ENCODE results near the gene CTSZ.
A peak's percentile ranks its signal among the peaks of the same experiment; 100 is the strongest.
"Not testable (repeated sequence)": the region's sequence is repeated elsewhere in the genome, so short reads cannot be mapped to it uniquely, and the experiment has no call there.

The CTSZ gene

DNA sequence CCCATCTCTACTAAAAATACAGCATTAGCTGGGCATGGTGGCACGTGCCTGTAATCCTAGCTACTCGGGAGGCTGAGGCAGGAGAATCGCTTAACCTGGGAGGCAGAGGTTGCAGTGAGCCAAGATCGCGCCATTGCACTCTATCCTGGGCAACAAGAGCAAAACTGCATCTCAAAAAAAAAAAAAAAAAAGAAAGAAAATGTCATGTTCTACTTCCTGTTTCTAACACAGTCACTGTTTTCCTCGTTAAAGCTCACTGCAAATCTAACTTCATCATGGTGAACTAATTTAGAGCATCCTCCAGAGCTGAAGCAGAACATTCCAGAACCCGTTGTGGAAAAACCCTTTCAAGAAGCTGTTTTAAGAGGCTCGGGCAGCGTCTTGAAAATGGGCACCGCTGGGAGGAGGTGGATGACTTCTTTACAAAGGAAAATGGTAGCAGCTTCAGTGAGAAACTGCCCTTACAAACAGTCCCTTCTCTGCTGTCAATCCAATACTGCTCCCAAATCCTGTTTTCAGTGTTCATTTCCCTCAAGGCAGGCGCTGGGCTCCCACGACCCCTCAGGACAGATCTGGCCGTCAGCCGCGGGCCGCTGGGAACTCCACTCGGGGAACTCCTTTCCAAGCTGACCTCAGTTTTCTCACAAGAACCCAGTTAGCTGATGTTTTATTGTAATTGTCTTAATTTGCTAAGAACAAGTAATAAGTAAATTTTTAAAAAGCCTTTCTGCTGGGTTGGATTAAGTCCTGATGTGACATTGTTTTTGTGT is 12.5 kb downstream of the CTSZ start:
- no peak for DNase-seq

GRCh38 chr20:58993332-58994248 is 13.5 kb downstream of the CTSZ start:
- no peak for DNase-seq

- no peak for DNase-seq
Measured at GRCh38 chr20:58992911-58993310, 14.1 kb downstream of the CTSZ start.

- no peak for DNase-seq
Measured at GRCh38 chr20:58991715-58992114, 15.3 kb downstream of the CTSZ start.

GRCh38 chr20:58990651-58991445 is 16.2 kb downstream of the CTSZ start:
- DNase-seq, result no peak

DNA sequence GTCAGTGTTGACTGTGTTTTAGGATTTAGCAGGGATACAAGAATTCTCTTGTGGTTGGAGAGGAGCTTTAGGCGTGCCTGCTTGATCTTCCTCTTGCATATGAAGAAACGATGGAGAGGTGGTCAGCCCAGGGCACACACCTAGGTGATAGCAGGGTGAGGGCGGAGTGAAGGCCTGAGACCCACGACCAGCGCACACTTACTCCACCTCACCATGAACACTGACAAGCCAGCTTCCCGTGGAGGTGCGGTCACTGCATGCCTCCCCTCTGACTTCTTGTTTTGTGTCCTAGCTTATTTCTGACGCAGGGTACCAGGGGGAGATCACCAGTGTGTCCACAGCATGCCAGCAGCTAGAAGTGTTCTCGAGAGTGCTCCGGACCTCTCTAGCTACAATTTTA is 17.9 kb downstream of the CTSZ start:
- DNase-seq, result no peak

DNA sequence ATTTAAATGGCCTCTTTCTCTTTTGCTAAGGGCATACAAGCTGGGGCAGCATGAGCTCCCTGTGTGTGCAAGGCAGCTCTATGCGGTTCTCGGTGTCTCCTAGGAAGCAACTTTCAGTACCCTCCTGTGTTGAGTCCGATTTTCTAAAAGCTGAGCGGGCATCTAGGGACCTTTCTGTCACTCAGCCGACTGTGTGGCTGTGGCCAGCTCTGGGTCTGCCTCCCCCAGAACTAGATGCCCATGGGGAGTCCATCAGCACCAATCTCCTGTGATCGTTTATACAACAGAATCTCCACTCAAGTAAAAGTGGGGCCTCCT is 18.5 kb downstream of the CTSZ start:
- DNase-seq, result no peak

GRCh38 chr20:58987790-58988564 is 19.1 kb downstream of the CTSZ start:
- DNase-seq, result no peak

GRCh38 chr20:58986968-58987517 is 20.0 kb downstream of the CTSZ start:
- no peak for DNase-seq

GRCh38 chr20:58986286-58986967 is 20.6 kb downstream of the CTSZ start:
- DNase-seq, result no peak

DNA sequence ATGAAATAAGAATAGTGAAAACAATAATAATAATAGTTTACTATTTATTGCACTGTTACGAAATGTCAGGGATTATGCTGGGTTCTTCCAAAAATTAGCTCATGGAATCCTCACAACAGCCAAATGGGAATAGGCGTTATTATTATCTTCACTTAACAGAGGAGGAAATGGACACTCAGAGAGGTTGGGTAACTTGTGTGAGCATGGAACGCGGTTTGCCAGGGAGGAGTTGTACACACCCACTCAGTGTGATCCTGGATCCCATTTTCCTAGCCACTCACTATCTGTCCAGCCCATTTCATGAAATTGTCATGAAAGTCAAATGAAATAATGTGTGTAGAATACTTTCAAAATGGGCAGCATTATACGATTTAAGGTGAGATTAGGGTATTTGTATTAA is 21.4 kb downstream of the CTSZ start:
- no peak for DNase-seq

- no peak for DNase-seq
Measured at GRCh38 chr20:58984691-58985090, 22.4 kb downstream of the CTSZ start.

DNA sequence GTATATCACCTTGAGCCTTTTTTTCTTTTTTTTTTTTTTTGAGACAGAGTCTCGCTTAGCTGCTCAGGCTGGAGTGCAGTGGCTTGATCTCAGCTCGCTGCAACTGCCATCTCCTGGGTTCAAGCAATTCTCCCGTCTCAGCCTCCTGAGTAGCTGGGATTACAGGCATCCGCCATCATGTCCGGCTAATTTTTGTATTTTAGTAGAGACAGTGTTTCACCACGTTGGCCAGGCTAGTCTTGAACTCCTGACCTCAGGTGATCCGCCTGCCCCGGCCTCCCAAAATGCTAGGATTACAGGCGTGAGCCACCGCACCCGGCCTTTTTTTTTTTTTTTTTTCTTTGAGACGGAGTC is 24.0 kb downstream of the CTSZ start:
- DNase-seq, result not testable (repeated sequence)

DNA sequence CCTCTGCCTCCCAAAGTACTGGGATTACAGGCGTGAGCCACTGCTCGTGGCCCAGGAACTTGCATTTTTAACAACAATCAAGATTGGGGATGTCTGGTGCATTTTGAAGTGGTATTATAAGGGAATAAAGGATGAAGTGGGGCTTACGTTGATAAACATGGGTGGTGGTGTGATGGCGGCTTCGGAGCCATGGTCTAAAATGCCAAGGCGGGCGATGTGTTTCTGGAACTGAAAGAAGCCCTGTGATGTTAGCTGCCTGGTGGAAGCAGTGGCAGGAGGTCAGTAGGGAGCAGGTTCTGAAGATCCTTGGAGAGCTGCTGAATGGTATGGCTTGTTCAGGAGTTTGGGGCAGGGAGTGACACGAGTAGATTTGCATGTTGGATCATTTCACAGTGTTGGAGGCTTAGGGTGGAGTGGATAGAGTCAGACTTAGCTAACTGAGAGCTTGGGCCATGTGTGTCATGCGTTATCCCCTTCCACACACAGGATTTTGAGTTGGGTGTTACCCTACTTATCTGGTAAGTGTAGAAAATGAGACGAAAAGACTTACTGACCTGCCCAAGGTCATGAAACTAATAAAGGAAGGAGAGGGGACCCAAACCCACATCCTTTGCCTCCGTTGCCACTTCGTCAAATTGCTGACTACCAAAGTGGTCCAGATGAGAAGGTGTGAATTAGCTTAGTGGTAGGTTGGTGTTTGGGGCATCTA is 24.5 kb downstream of the CTSZ start:
- no peak for DNase-seq

DNA sequence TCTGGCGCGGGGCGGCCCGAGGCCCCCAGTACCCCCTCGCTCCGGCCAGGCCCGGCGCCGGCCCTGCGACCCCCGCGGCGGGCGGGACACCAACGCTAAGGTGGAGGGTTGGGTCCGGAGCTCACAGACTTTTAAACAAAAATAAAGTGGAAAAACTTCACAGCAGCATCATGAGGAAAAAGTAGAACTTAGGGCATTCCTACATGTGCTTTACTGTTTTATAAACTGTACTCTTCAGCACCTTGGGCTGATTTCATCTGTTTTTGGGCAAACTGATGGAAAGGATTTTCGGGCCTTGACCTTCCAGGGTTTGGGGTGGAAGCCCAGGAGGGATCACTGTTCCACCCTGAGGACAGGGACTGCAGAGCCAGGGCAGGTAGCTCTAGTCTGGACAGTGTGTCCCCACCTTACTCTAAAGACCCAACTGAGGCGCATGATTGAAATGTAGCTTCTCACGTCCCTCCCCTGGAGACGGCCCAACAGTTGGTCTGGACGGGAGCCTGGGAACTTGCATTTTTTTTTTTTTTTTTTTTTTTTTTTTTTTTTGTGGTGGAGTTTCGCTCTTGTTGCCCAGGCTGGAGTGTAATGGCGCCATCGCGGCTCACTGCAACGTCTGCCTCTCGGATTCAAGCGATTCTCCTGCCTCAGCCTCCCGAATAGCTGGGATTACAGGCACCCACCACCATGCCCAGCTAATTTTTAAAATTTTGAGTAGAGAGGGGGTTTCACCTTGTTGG is 25.3 kb downstream of the CTSZ start:
- DNase-seq, result no peak

- peak; percentile 89 to 91 for DNase-seq
Measured at GRCh38 chr20:58980711-58981627, 26.1 kb downstream of the CTSZ start, which contains the start of gene NELFCD. Gene NELFCD, plus strand, starts transcription at chr20:58981256. Its CDS starts 54 bp downstream, at chr20:58981310.

DNA sequence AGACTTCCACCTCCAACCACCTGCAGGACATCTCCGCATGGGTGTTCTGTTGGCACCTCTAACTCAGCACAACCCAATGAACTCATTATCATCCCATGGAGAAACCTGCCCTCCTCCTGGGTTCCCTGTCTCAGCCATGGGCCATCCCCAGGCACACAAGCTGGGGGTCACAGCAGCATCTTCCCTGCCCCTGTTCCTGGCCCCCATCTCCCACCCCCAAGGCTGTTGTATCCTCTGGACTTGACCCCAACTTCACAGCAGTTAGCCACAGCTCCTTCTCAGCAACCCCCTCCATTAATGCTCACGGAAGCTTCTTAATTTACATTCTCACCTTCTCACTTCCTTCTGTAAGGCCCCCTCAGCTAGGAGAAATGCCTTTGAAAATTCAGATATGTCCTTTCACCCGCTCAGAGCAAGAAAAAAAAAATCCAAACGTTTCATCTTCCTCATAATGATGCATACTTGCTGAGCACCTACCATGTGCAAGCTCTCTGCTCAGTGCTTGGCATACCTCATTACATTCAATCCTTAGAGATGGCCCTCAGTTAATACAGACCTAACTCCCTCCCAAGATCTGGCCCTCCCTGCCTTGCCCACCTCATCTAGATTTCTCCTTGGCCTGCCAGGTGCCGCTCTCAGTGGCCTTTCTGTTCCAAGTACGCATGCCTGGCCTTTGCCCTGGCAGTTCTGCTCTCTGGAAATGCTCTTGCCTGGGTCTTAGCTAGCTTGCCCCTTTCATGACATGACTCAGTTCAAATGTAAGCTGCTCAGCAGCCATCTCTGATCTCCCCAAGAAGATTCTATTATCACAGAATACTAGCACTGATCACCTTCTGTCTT is 28.5 kb downstream of the CTSZ start:
- DNase-seq, result no peak

DNA sequence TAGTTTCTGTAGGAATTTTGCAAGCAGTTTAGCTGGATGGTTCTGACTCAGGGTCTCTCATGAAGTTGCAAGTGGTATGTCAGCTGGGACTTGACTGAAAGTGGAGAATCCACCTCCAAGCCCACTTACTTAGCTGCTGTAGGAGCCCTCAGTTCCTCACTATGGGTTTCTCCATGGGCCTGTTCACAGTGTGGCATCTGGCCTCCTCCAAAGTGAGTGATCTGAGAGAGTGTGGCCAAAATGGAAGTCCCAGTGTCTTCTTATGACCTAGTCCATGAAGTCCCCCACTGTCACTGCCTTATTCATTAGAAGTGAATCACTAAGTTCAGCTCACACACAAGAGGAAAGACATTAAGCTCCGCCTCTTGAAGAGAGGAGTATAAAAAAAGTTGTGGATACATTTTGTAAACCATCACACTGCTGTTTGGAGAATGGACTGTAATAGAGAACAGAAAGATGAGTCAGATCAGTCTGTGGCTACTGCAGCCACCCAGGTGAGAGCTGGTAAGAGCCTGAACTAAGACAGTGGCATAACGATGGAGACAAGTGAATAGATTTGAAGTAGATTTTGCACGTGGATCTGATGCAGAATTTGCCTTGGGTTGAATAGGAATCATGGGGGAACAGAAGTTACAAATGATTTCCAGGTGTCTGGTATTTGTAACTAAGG is 30.9 kb downstream of the CTSZ start:
- DNase-seq, result no peak

Data from NCI-H1930 (cell line).